T-helper 17 cell (primary cell): ENCODE data around the gene KRTCAP3. TPM values are rescaled to one million over a fixed set of nuclear protein-coding genes. Genes with fewer than 3 reads are reported as not detected.

Experiments
- ATAC-seq: fragments of 150-1000 bp; cut with Tn5 transposase; 2 replicates; pipeline ENCODE4 v1.10.0; 2021; ENCODE audit warnings: mild to moderate bottlenecking, moderate library complexity
- DNase-seq, 3 donors: peaks; one replicate each; pipeline versions ENCODE4 v3.0.0 to v3.0.0-alpha.2; 2020 to 2021
- H3K9me3 ChIP-seq: one replicate; pipeline ENCODE4 v1.7.0; 2013; ENCODE audit warnings: low read length, mild to moderate bottlenecking; ENCODE audit not compliant: control insufficient read depth, poor library complexity, severe bottlenecking
- H3K27ac Mint-ChIP-seq: one replicate; pipeline ENCODE4 v1.8.0; 2022; ENCODE audit warnings: mild to moderate bottlenecking, moderate library complexity, mixed read lengths
- H3K27me3 Mint-ChIP-seq: one replicate; pipeline ENCODE4 v1.8.0; 2022; ENCODE audit warnings: mixed read lengths
- H3K36me3 Mint-ChIP-seq: one replicate; pipeline ENCODE4 v1.8.0; 2022; ENCODE audit warnings: low read depth, mixed read lengths
- H3K4me1 Mint-ChIP-seq: one replicate; pipeline ENCODE4 v1.8.0; 2022; ENCODE audit warnings: mild to moderate bottlenecking, mixed read lengths
- H3K4me3 Mint-ChIP-seq: one replicate; pipeline ENCODE4 v1.8.0; 2022; ENCODE audit warnings: mild to moderate bottlenecking, moderate library complexity, mixed read lengths
- total RNA-seq, 4 donors: library from RNA in 2 of 4; stranded (reverse) in 2 of 4; gene quantifications; one replicate each; pipeline ENCODE4 v1.2.3 and lab custom pipeline; 2022 to 2026

KRTCAP3 gene
- 10 to 100 TPM in 1 of 2 donors, 1 to 10 TPM in 1; 9.1 to 13.6 TPM for total RNA-seq
- total RNA-seq (lab: John Stamatoyannopoulos, UW) = 2.5 to 4.6 reads per million in 2 donors

- ATAC-seq = peak; percentile 94
- Mint-ChIP-seq H3K36me3 (peaks cover 12% of the 10 kb centered on the region), H3K4me1 (peaks cover 12% of the 10 kb centered on the region), H3K4me3 (peak within 1 kb of the TSS; percentile 72), H3K27me3 (no peaks in the 10 kb centered on the region), H3K27ac (peak within 1 kb of the TSS; percentile 61)
- DNase-seq = peak; percentile 57 to 70 (median 60)
- H3K9me3 ChIP-seq = no peaks in the 10 kb centered on the region
These were observed at the start of gene KRTCAP3 for GRCh38 chr2:27441958-27442919. TSS of gene KRTCAP3 (plus strand) at chr2:27442381. CDS start at chr2:27442413, 32 bp downstream.

DNA sequence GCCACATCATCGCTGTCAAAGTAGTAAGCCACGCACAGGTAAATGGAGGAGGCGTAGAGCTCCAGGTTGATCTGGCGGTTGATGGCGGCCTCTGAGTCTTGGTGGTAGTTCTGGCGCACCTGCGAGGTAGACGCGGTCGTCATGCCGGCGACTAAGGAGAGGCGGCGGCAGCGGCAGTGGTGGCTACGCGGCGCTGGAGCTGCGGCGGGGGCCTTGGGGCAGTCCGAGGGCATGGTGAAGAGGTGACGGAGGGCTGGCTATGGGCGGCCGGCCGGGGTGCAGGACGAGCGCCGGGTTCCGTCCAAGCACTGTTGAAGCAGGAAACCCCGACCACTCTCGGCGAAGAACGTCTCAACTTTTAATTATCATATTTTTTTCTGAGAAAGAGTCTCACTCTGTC, 49.0 kb upstream of the KRTCAP3 start:
- ATAC-seq (no peak), DNase-seq (no peak)
- no peaks in the 10 kb centered on the region for H3K9me3 ChIP-seq
- Mint-ChIP-seq H3K4me3 (no peak overlapping the region), H3K36me3 (no peaks in the 10 kb centered on the region), H3K27me3 (no peaks in the 10 kb centered on the region), H3K4me1 (peaks cover 34% of the 10 kb centered on the region), H3K27ac (no peak overlapping the region)

DNA sequence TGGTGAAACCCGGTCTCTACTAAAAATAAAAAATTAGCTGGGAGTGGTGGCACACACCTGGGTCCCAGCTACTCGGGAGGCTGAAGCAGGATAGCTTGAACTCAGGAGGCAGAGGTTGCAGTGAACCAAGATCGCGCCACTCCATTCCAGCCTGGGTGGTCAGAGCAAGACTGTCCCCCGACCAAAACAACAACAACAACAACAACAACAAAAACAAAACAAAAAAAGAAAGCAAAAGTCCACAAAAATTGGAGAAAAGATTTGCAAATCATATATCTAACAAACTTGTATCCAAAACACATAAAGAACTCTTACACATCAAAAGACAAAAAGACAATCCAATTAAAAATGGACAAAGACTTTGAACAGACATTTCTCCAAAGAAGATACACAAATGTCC, 43.2 kb upstream of the KRTCAP3 start:
- ATAC-seq (no peak), DNase-seq (no peak)
- peaks cover 3% of the 10 kb centered on the region for H3K36me3 Mint-ChIP-seq
- no peak overlapping the region for H3K4me3 Mint-ChIP-seq
- no peaks in the 10 kb centered on the region for H3K9me3 ChIP-seq
- H3K27me3 Mint-ChIP-seq = no peaks in the 10 kb centered on the region
- peak overlapping the region; percentile 78 for H3K27ac Mint-ChIP-seq
- H3K4me1 Mint-ChIP-seq = peaks cover 33% of the 10 kb centered on the region

DNA sequence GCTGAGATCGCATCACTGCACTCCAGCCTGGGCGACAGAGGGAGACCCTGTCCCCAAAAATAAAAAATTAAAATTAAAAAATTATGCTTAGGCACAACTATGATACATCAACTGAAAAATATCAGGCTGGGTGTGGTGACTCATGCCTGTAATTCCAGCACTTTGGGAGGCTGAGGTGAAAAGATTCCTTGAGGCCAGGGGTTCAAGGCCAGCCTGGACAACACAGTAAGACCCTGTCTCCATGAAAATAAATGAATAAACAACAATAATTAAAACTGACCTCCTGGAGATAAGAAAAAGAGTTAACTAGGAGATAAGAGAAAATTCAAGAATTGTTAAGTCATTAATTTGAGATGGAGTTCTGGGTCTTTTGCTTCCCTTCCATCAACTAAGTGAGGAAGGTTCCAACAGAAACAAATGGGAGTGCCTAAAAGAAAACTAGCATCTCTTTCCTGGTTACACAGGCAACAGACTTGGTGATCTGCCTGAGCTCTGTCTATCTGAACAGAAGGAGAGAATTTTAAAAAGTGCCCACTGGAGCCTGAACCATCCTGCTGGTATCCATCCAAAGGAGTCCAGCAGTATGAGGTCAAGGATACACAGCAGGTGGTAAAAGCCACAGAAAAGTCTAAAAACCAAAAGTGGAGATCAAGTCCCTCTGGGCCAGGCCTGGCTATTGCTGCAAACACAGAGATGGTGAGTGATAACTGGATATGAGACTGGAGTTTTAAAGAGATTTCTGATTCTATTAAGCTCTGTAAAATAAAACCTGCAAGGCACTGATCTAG, 41.6 kb upstream of the KRTCAP3 start:
- ATAC-seq (no peak), DNase-seq (no peak)
- Mint-ChIP-seq H3K4me1 (peaks cover 32% of the 10 kb centered on the region), H3K4me3 (no peak overlapping the region), H3K27ac (peak overlapping the region; percentile 34), H3K36me3 (peaks cover 3% of the 10 kb centered on the region), H3K27me3 (no peaks in the 10 kb centered on the region)
- no peaks in the 10 kb centered on the region for H3K9me3 ChIP-seq

- DNase-seq = no peak
- no peaks in the 10 kb centered on the region for H3K9me3 ChIP-seq
- H3K4me1 Mint-ChIP-seq = peaks cover 33% of the 10 kb centered on the region
- H3K36me3 Mint-ChIP-seq = peaks cover 1% of the 10 kb centered on the region
- H3K27ac Mint-ChIP-seq = peak overlapping the region; percentile 76
- no peak for ATAC-seq
- H3K27me3 Mint-ChIP-seq = peaks cover 9% of the 10 kb centered on the region
- peak overlapping the region; percentile 88 for H3K4me3 Mint-ChIP-seq
These were observed 34.2 kb upstream of the KRTCAP3 start for GRCh38 chr2:27407798-27408491.

GRCh38 chr2:27408601-27409320, 33.4 kb upstream of the KRTCAP3 start:
- peak overlapping the region; percentile 88 for H3K4me3 Mint-ChIP-seq
- H3K4me1 Mint-ChIP-seq = peaks cover 30% of the 10 kb centered on the region
- ATAC-seq (peak; percentile 2), DNase-seq (no peak)
- no peaks in the 10 kb centered on the region for H3K9me3 ChIP-seq
- peaks cover 2% of the 10 kb centered on the region for H3K36me3 Mint-ChIP-seq
- peaks cover 10% of the 10 kb centered on the region for H3K27me3 Mint-ChIP-seq
- peak overlapping the region; percentile 76 for H3K27ac Mint-ChIP-seq

DNA sequence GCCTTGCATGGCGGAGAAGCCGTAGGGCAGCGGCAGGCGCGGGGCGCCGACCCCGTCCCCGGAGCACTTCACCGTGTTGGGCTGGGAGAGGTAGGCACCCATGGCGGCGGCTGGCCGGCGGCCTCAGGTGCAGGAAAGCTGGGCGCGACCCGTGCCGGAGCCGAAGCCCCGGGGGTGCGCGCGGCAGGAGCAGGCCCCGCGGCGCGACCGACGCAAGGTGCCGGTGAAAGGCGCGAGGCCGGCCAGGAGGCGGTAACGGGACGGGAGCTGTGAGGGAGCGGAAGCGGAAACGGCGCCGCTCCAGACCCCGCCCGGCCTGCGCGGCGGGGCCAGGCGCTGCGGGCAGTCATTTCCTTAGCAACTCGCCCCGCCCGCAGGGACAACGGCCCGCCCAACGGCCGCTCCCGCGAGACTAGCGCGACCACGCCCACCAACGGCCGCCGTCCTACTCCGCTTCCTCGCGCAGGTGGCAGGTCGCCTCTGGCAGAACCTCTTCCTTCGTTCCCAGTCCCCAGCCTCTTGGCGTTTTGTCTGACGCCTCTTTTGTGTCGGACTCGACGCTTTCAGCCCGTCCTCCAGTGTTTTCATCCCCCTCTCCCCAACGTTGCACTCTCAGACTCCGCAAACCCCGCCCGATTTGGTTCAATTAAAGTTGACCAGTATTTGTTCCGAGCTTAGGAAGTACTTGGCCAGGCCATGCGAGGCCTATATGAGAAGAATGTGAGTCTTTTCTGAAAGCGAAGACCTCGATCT, 32.7 kb upstream of the KRTCAP3 start, which contains the start of gene PPM1G:
Gene PPM1G, minus strand, starts transcription at position 271 of the 753 bp plus-strand sequence. Its CDS starts 169 bp downstream, at position 102.
- H3K27ac Mint-ChIP-seq = peak within 1 kb of the TSS; percentile 76
- H3K4me1 Mint-ChIP-seq = peaks cover 30% of the 10 kb centered on the region

GRCh38 chr2:27412419-27413152, 29.6 kb upstream of the KRTCAP3 start:
- peaks cover 2% of the 10 kb centered on the region for H3K36me3 Mint-ChIP-seq
- no peak for ATAC-seq
- no peak overlapping the region for H3K27ac Mint-ChIP-seq
- H3K9me3 ChIP-seq = no peaks in the 10 kb centered on the region
- no peak overlapping the region for H3K4me3 Mint-ChIP-seq
- DNase-seq = no peak
- H3K4me1 Mint-ChIP-seq = peaks cover 16% of the 10 kb centered on the region
- H3K27me3 Mint-ChIP-seq = peaks cover 10% of the 10 kb centered on the region

More for the DNA sequence above, 32.7 kb upstream of the KRTCAP3 start, which contains the start of gene PPM1G:
- Mint-ChIP-seq H3K36me3 (peaks cover 2% of the 10 kb centered on the region), H3K4me3 (peak within 1 kb of the TSS; percentile 88), H3K27me3 (peaks cover 10% of the 10 kb centered on the region)
- ATAC-seq (peak; percentile 98), DNase-seq (peak; percentile 94 to 97 (median 95))
- no peaks in the 10 kb centered on the region for H3K9me3 ChIP-seq

- no peaks in the 10 kb centered on the region for H3K9me3 ChIP-seq
- H3K4me1 Mint-ChIP-seq = peaks cover 2% of the 10 kb centered on the region
- peaks cover 10% of the 10 kb centered on the region for H3K27me3 Mint-ChIP-seq
- no peak for DNase-seq
- no peak for ATAC-seq
- H3K4me3 Mint-ChIP-seq = no peak overlapping the region
- H3K36me3 Mint-ChIP-seq = peaks cover 2% of the 10 kb centered on the region
- no peak overlapping the region for H3K27ac Mint-ChIP-seq
These were observed 26.0 kb upstream of the KRTCAP3 start for GRCh38 chr2:27416151-27416550.

DNA sequence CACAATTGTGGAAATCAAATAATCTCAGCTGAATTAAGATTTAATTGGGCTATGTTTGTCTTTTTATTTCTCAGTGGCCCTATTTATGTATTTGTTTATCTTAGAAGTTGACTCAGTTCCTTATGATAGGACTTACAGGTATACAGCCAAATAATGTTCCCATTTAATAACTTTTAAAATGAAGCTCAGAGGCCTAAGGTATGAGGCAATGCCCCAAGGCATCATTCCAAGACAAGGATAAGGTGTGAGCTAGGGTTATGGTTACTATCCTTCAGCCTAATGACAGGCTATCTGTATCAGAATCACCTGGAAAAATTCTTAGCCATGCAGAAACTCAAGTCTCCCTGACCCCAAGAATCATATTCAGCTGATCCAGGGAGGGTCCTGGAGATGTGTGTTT, 21.2 kb upstream of the KRTCAP3 start:
- no peaks in the 10 kb centered on the region for H3K9me3 ChIP-seq
- no peak for ATAC-seq
- Mint-ChIP-seq H3K4me3 (no peak overlapping the region), H3K27ac (no peak overlapping the region), H3K4me1 (peaks cover 2% of the 10 kb centered on the region), H3K27me3 (no peaks in the 10 kb centered on the region), H3K36me3 (no peaks in the 10 kb centered on the region)
- DNase-seq = no peak

GRCh38 chr2:27421660-27422250, 20.4 kb upstream of the KRTCAP3 start:
- H3K27me3 Mint-ChIP-seq = no peaks in the 10 kb centered on the region
- ATAC-seq = no peak
- DNase-seq = no peak
- peaks cover 2% of the 10 kb centered on the region for H3K4me1 Mint-ChIP-seq
- H3K9me3 ChIP-seq = no peaks in the 10 kb centered on the region
- no peak overlapping the region for H3K4me3 Mint-ChIP-seq
- H3K36me3 Mint-ChIP-seq = no peaks in the 10 kb centered on the region
- no peak overlapping the region for H3K27ac Mint-ChIP-seq
